HG03460 (cell line): ENCODE results near the gene FRMD4A.

ENCODE experiments used
- ATAC-seq: cut with Tn5 transposase; IDR thresholded peaks from one replicate; pipeline ENCODE4 v1.9.1; 2021; ENCODE audit not compliant: unreplicated experiment

FRMD4A gene

DNA sequence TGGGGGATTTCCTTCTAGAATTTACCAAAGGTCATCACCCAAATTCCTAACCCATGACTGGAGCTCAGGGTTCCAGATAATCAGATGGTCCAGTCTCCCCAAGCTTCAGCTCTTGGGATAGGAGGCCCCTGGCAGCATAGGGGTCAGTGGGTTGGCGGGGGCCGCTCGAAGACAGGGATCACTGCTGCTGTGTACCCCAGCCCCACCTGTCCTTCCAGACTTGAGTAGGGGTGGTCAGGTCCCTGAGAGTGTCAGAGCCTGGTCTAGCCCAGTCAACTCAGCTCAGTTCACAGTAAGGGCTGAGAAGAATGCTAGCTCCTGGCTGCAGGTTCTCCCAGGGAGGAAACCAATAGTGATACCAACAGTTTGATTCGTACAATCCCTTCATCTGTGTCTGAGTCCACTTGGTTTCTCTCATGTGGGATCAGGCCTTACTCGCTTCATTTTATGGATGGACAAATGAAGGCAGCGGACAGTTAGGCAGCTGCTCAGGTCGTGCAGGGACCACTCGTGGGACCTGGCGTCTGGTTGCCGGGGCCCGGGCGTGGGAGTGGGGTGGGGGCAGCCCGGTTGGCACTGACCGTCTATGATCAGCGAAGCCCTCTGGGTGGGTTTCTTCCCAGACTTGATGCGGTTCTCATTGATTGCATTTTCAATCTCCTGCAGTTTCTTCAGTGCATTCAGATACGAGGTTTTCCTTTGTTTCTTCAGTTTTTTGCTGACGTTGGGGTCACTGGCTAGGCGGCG lies 665.0 kb downstream of the FRMD4A start:
- no peak for ATAC-seq

DNA sequence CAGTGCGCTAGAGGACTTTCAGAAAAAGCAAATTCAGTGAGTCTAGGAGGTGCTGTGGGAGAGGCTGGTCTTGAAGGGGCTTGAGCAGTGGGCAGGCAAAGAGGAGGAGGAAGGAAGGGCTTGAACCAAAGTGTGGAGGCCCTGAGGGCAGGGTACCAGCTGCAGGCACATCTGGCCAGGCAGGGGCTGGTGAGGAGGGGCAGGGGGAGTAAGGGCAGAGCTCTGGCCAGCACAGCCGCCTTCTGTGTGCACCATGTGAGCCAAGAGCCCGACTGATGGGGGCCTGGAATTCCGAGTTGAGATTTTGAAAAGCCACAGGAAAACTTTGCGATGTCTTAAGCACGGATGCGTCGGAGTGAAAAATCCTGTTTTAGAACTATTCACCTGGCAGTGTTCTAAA lies 669.5 kb downstream of the FRMD4A start:
- ATAC-seq: no peak

- no peak for ATAC-seq
Measured at GRCh38 chr10:13660551-13660920, 670.2 kb downstream of the FRMD4A start.

GRCh38 chr10:13659887-13660550 lies 670.7 kb downstream of the FRMD4A start:
- no peak for ATAC-seq

GRCh38 chr10:13658871-13659685 lies 671.6 kb downstream of the FRMD4A start:
- no peak for ATAC-seq

GRCh38 chr10:13658264-13658663 lies 672.5 kb downstream of the FRMD4A start:
- ATAC-seq: no peak

- no peak for ATAC-seq
Measured at GRCh38 chr10:13657101-13657680, 673.5 kb downstream of the FRMD4A start.

DNA sequence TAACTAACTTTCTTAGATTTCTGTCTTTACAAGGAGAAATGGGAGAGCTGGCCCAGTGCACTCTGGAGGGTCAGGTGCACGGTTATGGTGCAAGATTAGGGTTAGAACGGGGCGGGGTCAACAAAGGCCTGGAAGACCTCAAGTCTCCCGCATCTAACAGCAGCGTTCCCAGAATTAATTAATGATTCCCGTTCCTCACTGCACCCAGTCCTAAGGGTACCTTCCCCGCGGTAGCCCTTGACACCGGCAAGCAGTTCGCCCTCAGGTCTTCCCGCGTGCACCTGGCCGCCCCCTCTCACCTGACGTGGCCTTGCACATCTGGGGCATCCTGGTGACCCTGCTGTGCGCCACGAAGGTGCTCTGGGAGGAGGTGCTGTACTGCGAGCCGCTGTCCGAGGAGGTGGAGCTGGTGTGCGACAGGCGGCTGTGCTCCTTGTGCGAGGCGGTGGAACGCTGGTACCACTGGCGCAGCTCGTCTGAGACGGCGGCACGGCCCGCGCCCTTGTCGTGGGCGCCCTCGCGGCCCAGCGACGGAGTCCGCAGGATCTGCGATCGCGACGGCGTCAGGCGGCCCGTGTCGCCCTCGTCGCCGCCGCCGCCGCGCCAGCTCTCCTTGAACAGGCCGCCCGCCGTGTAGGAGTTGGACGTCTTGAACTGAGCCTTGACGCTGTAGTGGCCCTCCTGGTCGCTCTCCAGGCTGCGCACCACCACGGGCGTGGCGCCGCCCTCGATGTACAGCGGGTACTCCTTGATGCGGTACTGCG lies 674.2 kb downstream of the FRMD4A start:
- no peak for ATAC-seq

- ATAC-seq: no peak
Measured at GRCh38 chr10:13654846-13655245, 675.9 kb downstream of the FRMD4A start.

GRCh38 chr10:13654118-13654830 lies 676.5 kb downstream of the FRMD4A start:
- no peak for ATAC-seq

GRCh38 chr10:13652860-13653259 lies 677.9 kb downstream of the FRMD4A start:
- ATAC-seq: no peak

GRCh38 chr10:13651969-13652720 lies 678.6 kb downstream of the FRMD4A start:
- ATAC-seq: no peak

- no peak for ATAC-seq
Measured at GRCh38 chr10:13650961-13651360, 679.8 kb downstream of the FRMD4A start.

DNA sequence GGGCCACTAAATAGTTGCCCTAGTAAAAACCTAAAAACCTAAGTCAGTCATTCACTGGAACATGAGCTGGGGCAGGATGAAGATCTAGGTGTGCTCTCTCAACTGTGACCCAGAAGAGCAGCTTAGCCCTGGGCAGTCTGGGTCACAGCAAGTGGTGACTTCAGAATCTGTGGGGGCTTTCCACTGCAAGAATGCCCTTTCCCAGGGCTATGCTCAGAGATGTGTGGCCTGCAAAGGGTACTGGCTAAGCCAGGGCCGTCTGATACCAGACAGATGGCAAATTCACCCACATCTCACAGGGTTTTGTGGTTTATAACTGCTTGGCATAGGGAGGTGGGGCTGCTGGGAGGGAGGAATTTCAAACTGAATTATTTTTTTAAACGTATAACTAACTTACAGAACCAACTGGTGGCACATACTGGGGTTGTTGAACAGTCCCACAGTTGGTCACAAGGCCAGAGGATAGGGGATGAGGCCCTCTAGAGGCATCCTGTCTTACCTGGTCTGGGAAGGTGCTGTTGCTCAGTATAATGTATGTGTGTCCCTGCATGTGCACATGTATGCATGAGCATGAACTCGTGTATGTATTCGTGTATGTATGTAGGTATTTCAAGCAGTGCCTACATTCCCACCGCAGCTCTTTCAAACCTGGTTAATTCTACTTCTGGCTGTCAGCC lies 680.7 kb downstream of the FRMD4A start:
- no peak for ATAC-seq

- no peak for ATAC-seq
Measured at GRCh38 chr10:13648425-13648824, 682.3 kb downstream of the FRMD4A start.

DNA sequence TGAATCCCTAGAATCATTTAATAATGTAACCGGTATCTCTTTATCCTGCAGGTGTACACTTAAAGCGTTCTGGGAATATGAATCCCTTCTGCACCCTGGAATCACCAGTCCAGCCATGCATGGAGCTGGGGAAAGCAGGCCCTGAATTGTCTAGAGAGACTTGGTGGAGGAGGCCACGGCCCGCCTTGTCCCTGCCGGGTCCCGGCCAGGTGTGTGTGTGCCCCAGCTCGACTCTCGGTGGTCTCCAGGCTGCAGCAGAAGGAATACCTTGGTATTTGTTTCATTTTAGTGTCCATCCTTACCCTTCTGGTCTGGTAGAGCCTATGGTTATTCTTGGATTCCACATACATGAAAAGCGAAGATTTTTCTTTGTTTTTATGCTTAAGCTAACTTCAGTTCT lies 685.9 kb downstream of the FRMD4A start:
- no peak for ATAC-seq

- no peak for ATAC-seq
Measured at GRCh38 chr10:13643016-13643415, 687.7 kb downstream of the FRMD4A start.

DNA sequence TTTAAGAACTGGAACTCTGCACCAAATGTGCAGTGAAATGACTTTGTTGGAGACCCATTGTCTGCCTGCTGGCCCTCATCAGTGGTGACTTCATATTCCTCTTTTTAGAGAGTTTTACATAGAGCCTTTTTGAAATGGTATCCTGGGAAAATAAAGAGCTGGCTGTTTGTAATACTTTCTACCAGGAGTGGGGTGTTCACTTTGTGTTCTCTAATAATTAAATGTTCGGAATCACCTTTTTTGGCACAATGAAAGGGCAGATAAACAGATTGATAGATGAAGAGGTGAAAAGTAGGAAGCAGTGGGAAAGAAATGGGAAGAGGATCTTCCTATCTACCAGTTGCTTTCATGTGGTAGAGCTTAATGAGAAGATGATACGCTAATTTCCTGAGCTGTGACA lies 688.4 kb downstream of the FRMD4A start:
- no peak for ATAC-seq

DNA sequence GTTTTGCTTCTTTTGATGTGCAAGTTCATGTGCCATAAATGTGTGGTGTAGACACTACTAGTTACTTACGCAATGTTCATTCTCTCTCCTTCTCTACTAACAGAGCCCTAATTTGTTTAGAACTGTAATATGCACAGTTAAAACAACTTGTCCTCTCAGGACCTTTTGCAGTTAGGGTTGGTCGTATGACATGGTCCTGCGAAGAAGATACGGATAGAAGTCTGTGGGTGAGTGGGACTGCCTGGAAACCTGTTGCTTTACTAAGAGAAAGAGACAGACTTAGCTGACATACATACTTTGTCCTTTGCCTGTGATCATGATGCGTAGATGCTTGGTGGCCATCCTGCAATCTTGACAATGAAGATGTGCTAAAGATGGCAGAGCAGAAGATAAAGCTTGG lies 692.8 kb downstream of the FRMD4A start:
- ATAC-seq: no peak
